NB4 (cell line): ENCODE results near the gene PIK3R3.
A peak's percentile ranks its signal among the peaks of the same experiment; 100 is the strongest.

ENCODE experiments used
- DNase-seq: peaks from one replicate; pipeline ENCODE4 v3.0.0; 2010; ENCODE audit warnings: low read depth
- H3K4me3 ChIP-seq: one replicate; pipeline ENCODE4 v1.5.1; 2011; ENCODE audit warnings: mild to moderate bottlenecking, low read depth, low read length, moderate library complexity
- MYC ChIP-seq: IDR thresholded peaks from 2 replicates; pipeline ENCODE4 v1.6.1; 2011; ENCODE audit warnings: low read depth, low read length
- POLR2A ChIP-seq: IDR thresholded peaks from 2 replicates; pipeline ENCODE4 v1.6.1; 2011; ENCODE audit warnings: mild to moderate bottlenecking; ENCODE audit not compliant: insufficient read length; ENCODE audit errors: extremely low read depth
- TF ChIP-seq, protein P1 (sequence below): IDR thresholded peaks from 2 replicates; pipeline ENCODE4 v1.6.1; 2011; ENCODE audit warnings: low read depth, low read length
- TF ChIP-seq, protein P2 (sequence below): IDR thresholded peaks from one replicate; pipeline ENCODE4 v1.5.1; 2012; ENCODE audit warnings: low read depth, low read length

PIK3R3 gene

DNA sequence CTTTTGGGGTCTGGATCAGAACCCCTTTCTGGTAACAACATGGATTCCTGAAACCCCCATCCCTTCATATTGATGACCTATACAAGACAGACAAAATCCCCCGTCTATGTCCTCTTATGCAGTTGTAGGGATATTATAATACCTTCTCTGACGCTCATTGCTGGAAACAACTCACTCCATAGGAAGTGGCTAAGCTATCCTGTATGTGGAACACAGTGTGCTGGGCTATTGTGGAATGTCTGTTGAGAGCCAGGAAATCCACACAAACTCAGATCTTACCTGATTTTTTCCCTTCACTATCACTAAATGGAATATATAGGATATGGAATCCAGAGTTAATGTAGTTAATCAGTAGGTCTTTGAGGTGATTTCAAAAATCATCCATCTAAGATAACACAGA is 17.7 kb upstream of the PIK3R3 start:
- TF ChIP-seq MYC (no peak), POLR2A (no peak)
- TF ChIP-seq, protein P1, sequence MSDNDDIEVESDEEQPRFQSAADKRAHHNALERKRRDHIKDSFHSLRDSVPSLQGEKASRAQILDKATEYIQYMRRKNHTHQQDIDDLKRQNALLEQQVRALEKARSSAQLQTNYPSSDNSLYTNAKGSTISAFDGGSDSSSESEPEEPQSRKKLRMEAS = no peak
- TF ChIP-seq, protein P2, sequence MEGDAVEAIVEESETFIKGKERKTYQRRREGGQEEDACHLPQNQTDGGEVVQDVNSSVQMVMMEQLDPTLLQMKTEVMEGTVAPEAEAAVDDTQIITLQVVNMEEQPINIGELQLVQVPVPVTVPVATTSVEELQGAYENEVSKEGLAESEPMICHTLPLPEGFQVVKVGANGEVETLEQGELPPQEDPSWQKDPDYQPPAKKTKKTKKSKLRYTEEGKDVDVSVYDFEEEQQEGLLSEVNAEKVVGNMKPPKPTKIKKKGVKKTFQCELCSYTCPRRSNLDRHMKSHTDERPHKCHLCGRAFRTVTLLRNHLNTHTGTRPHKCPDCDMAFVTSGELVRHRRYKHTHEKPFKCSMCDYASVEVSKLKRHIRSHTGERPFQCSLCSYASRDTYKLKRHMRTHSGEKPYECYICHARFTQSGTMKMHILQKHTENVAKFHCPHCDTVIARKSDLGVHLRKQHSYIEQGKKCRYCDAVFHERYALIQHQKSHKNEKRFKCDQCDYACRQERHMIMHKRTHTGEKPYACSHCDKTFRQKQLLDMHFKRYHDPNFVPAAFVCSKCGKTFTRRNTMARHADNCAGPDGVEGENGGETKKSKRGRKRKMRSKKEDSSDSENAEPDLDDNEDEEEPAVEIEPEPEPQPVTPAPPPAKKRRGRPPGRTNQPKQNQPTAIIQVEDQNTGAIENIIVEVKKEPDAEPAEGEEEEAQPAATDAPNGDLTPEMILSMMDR = no peak
- no peak for DNase-seq

DNA sequence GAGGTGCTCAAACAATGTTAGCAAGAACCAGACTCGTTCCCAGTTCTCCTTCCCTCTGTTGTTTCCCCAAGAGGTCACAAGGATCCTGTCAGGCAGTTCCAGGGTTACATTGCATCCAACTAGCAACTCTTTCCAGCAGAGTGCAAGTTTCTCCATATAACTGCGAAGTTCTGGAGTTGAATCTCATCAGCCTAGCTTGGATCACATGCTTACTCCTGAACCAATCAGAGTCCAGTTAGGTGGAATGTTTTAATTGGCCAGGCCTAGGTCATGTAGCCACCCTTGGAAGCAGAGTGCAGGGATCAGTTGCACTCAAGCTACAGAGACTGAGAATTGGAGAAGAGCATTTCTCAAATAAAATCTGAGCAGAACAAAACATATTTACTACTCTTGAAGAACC is 15.9 kb upstream of the PIK3R3 start:
- DNase-seq = no peak
- H3K4me3 ChIP-seq = no peak overlapping the region
- TF ChIP-seq MYC (no peak), POLR2A (no peak)
- TF ChIP-seq, protein P2 = no peak
- TF ChIP-seq, protein P1 = no peak

More for the DNA sequence above, 17.7 kb upstream of the PIK3R3 start:
- H3K4me3 ChIP-seq = no peak overlapping the region

DNA sequence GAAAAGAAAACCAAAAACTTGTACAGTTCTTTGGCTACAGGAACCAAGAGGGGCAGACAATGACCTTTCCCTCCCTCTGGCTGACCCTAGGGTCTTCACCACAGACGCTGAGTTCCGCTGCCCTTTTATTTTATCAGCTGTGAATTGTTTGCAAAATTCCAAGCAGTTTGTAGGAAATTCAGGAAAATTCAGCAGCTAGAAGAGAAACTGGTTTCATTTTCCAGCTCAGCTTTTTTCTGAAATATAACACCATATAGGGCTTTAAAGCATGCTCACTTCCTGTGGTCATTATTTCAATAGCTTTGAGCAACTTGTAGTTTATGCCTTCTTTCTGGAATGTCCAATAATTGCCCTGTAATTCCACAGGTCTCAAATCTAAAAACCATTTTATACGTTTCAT is 5.5 kb upstream of the PIK3R3 start:
- DNase-seq = no peak
- H3K4me3 ChIP-seq = no peak overlapping the region
- TF ChIP-seq POLR2A (no peak), MYC (no peak)
- TF ChIP-seq, protein P1 = no peak
- TF ChIP-seq, protein P2 = no peak

DNA sequence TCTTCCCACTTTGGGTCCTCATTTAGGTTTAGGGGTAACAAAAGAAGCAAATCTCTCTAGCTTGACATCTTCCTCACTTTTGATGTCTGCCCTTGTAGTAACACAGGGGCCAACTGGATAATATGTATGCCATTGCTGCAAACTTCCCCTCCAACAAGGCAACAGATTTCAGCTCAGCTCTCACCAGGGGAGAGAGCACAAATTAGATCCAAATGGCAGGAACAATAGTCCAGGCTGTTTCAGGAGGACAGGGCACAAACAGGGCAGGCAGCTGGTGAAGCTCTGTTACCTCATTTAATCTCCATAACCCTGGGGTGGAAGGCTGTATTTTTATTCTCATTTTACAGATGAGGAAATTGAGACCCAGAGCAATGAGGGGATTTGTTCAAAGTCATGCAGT is 4.3 kb upstream of the PIK3R3 start:
- H3K4me3 ChIP-seq = no peak overlapping the region
- no peak for DNase-seq
- TF ChIP-seq POLR2A = no peak
- TF ChIP-seq, protein P1 = no peak
- no peak for TF ChIP-seq MYC
- TF ChIP-seq, protein P2 = no peak

DNA sequence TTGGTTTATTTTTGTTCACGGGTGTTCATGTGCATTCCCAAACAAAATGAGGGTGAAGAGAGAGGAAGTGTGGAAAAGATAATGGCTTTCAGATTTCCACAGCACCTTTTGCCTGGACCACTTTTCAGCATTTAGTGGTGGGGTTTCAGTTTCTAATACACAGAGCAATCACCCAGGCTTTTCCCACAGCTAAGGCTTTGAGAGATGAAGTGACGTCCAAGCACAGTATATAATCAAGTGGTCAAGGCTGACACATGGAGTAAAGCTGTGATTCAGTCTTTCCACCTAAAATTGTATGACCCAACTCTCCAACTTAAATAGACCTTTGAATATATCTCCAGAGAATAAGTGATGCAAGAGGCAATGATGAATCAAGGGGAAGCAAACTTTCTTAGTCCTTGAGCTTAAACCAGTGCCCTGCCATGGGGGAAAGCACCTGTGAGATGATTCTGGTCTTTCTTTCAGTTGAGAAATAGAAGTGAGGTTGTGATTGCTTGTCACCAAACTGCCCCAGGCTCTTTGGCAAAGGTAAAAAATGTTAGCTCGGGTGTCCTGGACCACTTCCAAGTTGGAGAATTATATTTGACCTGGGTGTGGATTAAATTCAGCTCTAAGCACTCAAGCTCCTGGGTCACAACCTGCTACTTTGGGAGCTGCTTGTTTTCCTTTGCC is 2.4 kb upstream of the PIK3R3 start:
- peak; percentile 45 for DNase-seq
- TF ChIP-seq MYC (no peak), POLR2A (no peak)
- TF ChIP-seq, protein P1 = no peak
- TF ChIP-seq, protein P2 = no peak
- no peak overlapping the region for H3K4me3 ChIP-seq
